H1 (cell line): ENCODE measurements around the gene ZNF280B. TPM values are rescaled to one million over a fixed set of nuclear protein-coding genes. Genes with fewer than 3 reads are reported as not detected.

Experiments used
- CTCF ChIA-PET: fragments of 300-600 bp; sonication (Branson Sonifier 250); formaldehyde crosslinking; loops from one replicate; lab custom pipeline; 2021; ENCODE audit not compliant: partially characterized antibody; lab: Charles Lee
- POLR2A ChIA-PET: fragments of 300-600 bp; sonication (Branson Sonifier 250); formaldehyde crosslinking; loops from one replicate; lab custom pipeline; 2021; ENCODE audit warnings: inconsistent platforms; ENCODE audit not compliant: partially characterized antibody; lab: Charles Lee
- DNase-seq, 2 experiments: peaks; one replicate each; pipeline versions ENCODE4 v3.0.0 to v3.0.0-alpha.2; 2010 to 2022; ENCODE audit warnings: low spot score in 2 of 2, low read depth in 1 of 2, mixed read lengths in 1 of 2
- FAIRE-seq: peaks from 2 replicates; lab custom pipeline; 2011; peaks lifted over from hg19 to GRCh38; lab: Jason Lieb, UNC
- H2AFZ ChIP-seq: 2 replicates; pipeline ENCODE4 v1.8.1; 2012; ENCODE audit warnings: low read length, inconsistent platforms
- H2AK5ac ChIP-seq: 2 replicates; pipeline ENCODE4 v1.6.1; 2013; ENCODE audit warnings: low read depth, low read length
- H2BK120ac ChIP-seq: replicated peaks from 2 replicates; pipeline ENCODE3; 2013; ENCODE audit warnings: low read depth, low read length, inconsistent platforms
- H2BK12ac ChIP-seq: 2 replicates; pipeline ENCODE4 v1.6.1; 2013; ENCODE audit warnings: low read depth, low read length
- H2BK15ac ChIP-seq: 2 replicates; pipeline ENCODE4 v1.6.1; 2013; ENCODE audit warnings: low read length
- H2BK20ac ChIP-seq: 2 replicates; pipeline ENCODE4 v1.6.1; 2013; ENCODE audit warnings: low read length
- H2BK5ac ChIP-seq: 2 replicates; pipeline ENCODE4 v1.6.1; 2013; ENCODE audit warnings: low read depth, low read length
- H3K14ac ChIP-seq: 2 replicates; pipeline ENCODE4 v1.6.1; 2013; ENCODE audit warnings: inconsistent platforms; ENCODE audit not compliant: insufficient read length
- H3K18ac ChIP-seq: 2 replicates; pipeline ENCODE4 v1.6.1; 2013; ENCODE audit warnings: low read length; ENCODE audit errors: extremely low read depth
- H3K23ac ChIP-seq: 2 replicates; pipeline ENCODE4 v1.6.1; 2013; ENCODE audit warnings: inconsistent platforms; ENCODE audit not compliant: insufficient read length
- H3K23me2 ChIP-seq: 2 replicates; pipeline ENCODE4 v1.6.1; 2013; ENCODE audit warnings: low read depth, low read length
- H3K27ac ChIP-seq: 2 replicates; pipeline ENCODE4 v1.6.1; 2011; ENCODE audit warnings: low read depth, low read length, inconsistent platforms
- H3K27me3 ChIP-seq, 4 experiments: replicated peaks in 1 of 4; 1 replicate in 1 of 4; 2 replicates in 3 of 4; pipeline versions ENCODE4 v1.6.1 to v1.8.1; 2011 to 2013; ENCODE audit warnings: low read length in 3 of 4, mild to moderate bottlenecking in 3 of 4, inconsistent platforms in 2 of 4, mixed read lengths in 2 of 4, moderate library complexity in 1 of 4; ENCODE audit not compliant: control insufficient read depth in 3 of 4, insufficient read depth in 3 of 4; ENCODE audit errors: extremely low read depth in 1 of 4
- H3K36me3 ChIP-seq, 4 experiments: 2 replicates each; pipeline versions ENCODE4 v1.6.1 to v1.8.1; 2011 to 2013; ENCODE audit warnings: mild to moderate bottlenecking in 4 of 4, low read length in 3 of 4, moderate library complexity in 2 of 4, control low read depth in 1 of 4, inconsistent platforms in 1 of 4; ENCODE audit not compliant: insufficient read depth in 4 of 4, control insufficient read depth in 2 of 4
- H3K4ac ChIP-seq: replicated peaks from 2 replicates; pipeline ENCODE3; 2013; ENCODE audit warnings: low read length, low read depth, mixed read lengths, inconsistent platforms; ENCODE audit not compliant: insufficient read length
- H3K4me1 ChIP-seq, 4 experiments: replicated peaks in 1 of 4; 1 replicate in 1 of 4; 2 replicates in 3 of 4; pipeline versions ENCODE4 v1.6.1 to v1.8.1; 2011 to 2013; ENCODE audit warnings: low read length in 3 of 4, inconsistent platforms in 2 of 4, mixed read lengths in 1 of 4; ENCODE audit not compliant: insufficient read depth in 4 of 4, control insufficient read depth in 3 of 4
- H3K4me2 ChIP-seq, 2 experiments: 2 replicates each; pipeline versions ENCODE4 v1.6.1 to v1.8.1; 2011 to 2013; ENCODE audit warnings: low read depth in 2 of 2, low read length in 2 of 2, control low read depth in 1 of 2, inconsistent platforms in 1 of 2, mild to moderate bottlenecking in 1 of 2; ENCODE audit not compliant: insufficient read depth in 1 of 2
- H3K4me3 ChIP-seq, 4 experiments: fragments of 200-600, 300-600 bp in 1 of 4; sonication (generic), shearing (Covaris generic), sonication (Bioruptor Twin) in 1 of 4; 2 replicates each; pipeline versions ENCODE4 v1.5.1 to v1.8.1; 2011 to 2016; ENCODE audit warnings: low read length in 4 of 4, low read depth in 3 of 4, control low read depth in 2 of 4, inconsistent platforms in 2 of 4, mild to moderate bottlenecking in 2 of 4, mixed read lengths in 1 of 4, moderate library complexity in 1 of 4; ENCODE audit not compliant: insufficient read depth in 2 of 4; ENCODE audit errors: extremely low read depth in 1 of 4
- H3K56ac ChIP-seq: replicated peaks from 2 replicates; pipeline ENCODE3; 2013; ENCODE audit warnings: low read depth, mild to moderate bottlenecking, mixed read lengths, low read length, inconsistent platforms; ENCODE audit not compliant: insufficient read length
- H3K79me1 ChIP-seq: 2 replicates; pipeline ENCODE4 v1.6.1; 2013; ENCODE audit warnings: low read depth, low read length, control low read depth
- H3K79me2 ChIP-seq, 2 experiments: 2 replicates each; pipeline versions ENCODE4 v1.6.1 to v1.8.1; 2012 to 2013; ENCODE audit warnings: low read length in 2 of 2, mild to moderate bottlenecking in 2 of 2, inconsistent platforms in 1 of 2; ENCODE audit not compliant: insufficient read depth in 2 of 2, control insufficient read depth in 1 of 2
- H3K9ac ChIP-seq, 4 experiments: replicated peaks in 1 of 4; 1 replicate in 1 of 4; 2 replicates in 3 of 4; pipeline versions ENCODE4 v1.6.1 to v1.8.1; 2011 to 2013; ENCODE audit warnings: low read depth in 3 of 4, low read length in 3 of 4, control low read depth in 2 of 4, mild to moderate bottlenecking in 2 of 4, moderate library complexity in 2 of 4, inconsistent platforms in 1 of 4; ENCODE audit errors: extremely low read depth in 1 of 4
- H3K9me3 ChIP-seq, 2 experiments: 2 replicates each; pipeline versions ENCODE4 v1.6.1 to v1.8.1; 2012 to 2013; ENCODE audit warnings: mild to moderate bottlenecking in 2 of 2, moderate library complexity in 2 of 2, control low read depth in 1 of 2, inconsistent platforms in 1 of 2, low read depth in 1 of 2, low read length in 1 of 2, mixed read lengths in 1 of 2; ENCODE audit not compliant: insufficient read depth in 2 of 2
- H4K20me1 ChIP-seq, 2 experiments: replicated peaks in 1 of 2; 2 replicates each; pipeline versions ENCODE3 to v1.8.1; 2011 to 2013; ENCODE audit warnings: inconsistent platforms in 2 of 2, low read length in 2 of 2, mild to moderate bottlenecking in 1 of 2; ENCODE audit not compliant: insufficient read depth in 2 of 2, control insufficient read depth in 1 of 2
- H4K5ac ChIP-seq: 2 replicates; pipeline ENCODE4 v1.6.1; 2013; ENCODE audit warnings: low read length, low read depth, mixed read lengths, inconsistent platforms; ENCODE audit not compliant: insufficient read length
- H4K8ac ChIP-seq: 2 replicates; pipeline ENCODE4 v1.8.0; 2013; ENCODE audit warnings: mild to moderate bottlenecking, moderate library complexity, low read length, inconsistent platforms; ENCODE audit not compliant: insufficient read depth; ENCODE audit errors: extremely low read depth
- H4K91ac ChIP-seq: replicated peaks from 2 replicates; pipeline ENCODE3; 2013; ENCODE audit warnings: low read length, mixed read lengths, inconsistent platforms; ENCODE audit not compliant: insufficient read length
- CREB1 ChIP-seq: IDR thresholded peaks from 2 replicates; pipeline ENCODE4 v1.6.1; 2012; ENCODE audit warnings: inconsistent platforms
- CTBP2 ChIP-seq: IDR thresholded peaks from 2 replicates; pipeline ENCODE4 v1.7.0; 2011; ENCODE audit warnings: borderline replicate concordance, mild to moderate bottlenecking, moderate library complexity, mixed read lengths, low read length; ENCODE audit not compliant: insufficient read depth, insufficient read length
- KDM4A ChIP-seq: IDR thresholded peaks from one replicate; pipeline ENCODE4 v1.7.1; 2012; ENCODE audit warnings: low read depth, mild to moderate bottlenecking, moderate library complexity, low read length, inconsistent platforms; ENCODE audit not compliant: severe bottlenecking
- RAD21 ChIP-seq, 2 experiments: IDR thresholded peaks in 1 of 2; conservative IDR thresholded peaks in 1 of 2; 2 replicates each; pipeline ENCODE4 v1.6.1; 2011; ENCODE audit warnings: low read depth in 2 of 2, low read length in 2 of 2, improper control_type of control experiment in 1 of 2, inconsistent platforms in 1 of 2, mild to moderate bottlenecking in 1 of 2, moderate library complexity in 1 of 2
- WGBS, 2 experiments: shearing (Covaris generic) in 1 of 2; methylation state at CpG; one replicate each; pipeline versions ENCODE4 v1.1.6 to v1.1.7; 2013 to 2015; ENCODE audit warnings: low lambda C conversion rate in 2 of 2, mixed read lengths in 2 of 2, inconsistent platforms in 1 of 2, low coverage in 1 of 2, missing lambda C conversion rate in 1 of 2; ENCODE audit not compliant: insufficient replicate concordance in 2 of 2, insufficient coverage in 1 of 2, insufficient read length in 1 of 2; ENCODE audit errors: extremely low coverage in 1 of 2, missing lambda C conversion rate in 1 of 2; 5-methylcytosine and 5-hydroxymethylcytosine counted together
- polyA plus RNA-seq, 7 experiments: library from polyadenylated mRNA; depleted of rRNA in 3 of 7; stranded (reverse) in 5 of 7; unstranded in 2 of 7; fragments of >200 nt in 5 of 7; fragments of 200-250 nt in 2 of 7; gene quantifications; 1 replicate in 5 of 7; 2 replicates in 1 of 7; 4 replicates in 1 of 7; pipeline versions ENCODE4 v1.2.1 to v1.2.3, GENCODE V29; 2011 to 2013; ENCODE audit warnings: missing spikeins in 2 of 7, mixed read lengths in 2 of 7
- total RNA-seq: library from RNA; stranded (reverse); fragmentation: NEBNext Ultra II Directional; extraction: Animal tissue kit (Norgen Biotek cat#: 25700); gene quantifications from 2 replicates; pipeline ENCODE4 v1.2.1, GENCODE V29; 2021

Gene ZNF280B
- total and polyA plus RNA-seq, 2 of the 8 experiments (the other 6 are each of a cell fraction or from before 2014, with no cell fraction given): 4.8 to 11.7 TPM

- ChIA-PET CTCF (interaction anchor here (1.4 to 12.8 kb wide), 5 partner anchors 27 to 499 kb away, joined by 3 to 206 read pairs (median 10); no protein-coding TSS in a partner anchor), POLR2A (interaction anchor here (0.6 kb wide), 1 partner anchor 117 kb away, joined by 3 read pairs; no protein-coding TSS in a partner anchor)
- H2BK5ac ChIP-seq: no peak overlapping the region
- H2AFZ ChIP-seq: no peak overlapping the region
- H3K4me1 ChIP-seq: peaks cover 0 to 14% (median 3%) of the 10 kb centered on the region in 4 experiments; a peak in 3 of 7 replicates
- H2BK12ac ChIP-seq: no peak overlapping the region
- no peaks in the 10 kb centered on the region for H3K79me1 ChIP-seq
- H2BK120ac ChIP-seq: no peak overlapping the region
- no peak overlapping the region for H3K4me3 ChIP-seq
- no peak overlapping the region for H3K14ac ChIP-seq
- DNase-seq: no peak
- H3K9ac ChIP-seq: no peak overlapping the region
- peaks cover 7 to 54% (median 36%) of the 10 kb centered on the region in 4 experiments for H3K27me3 ChIP-seq
- H4K8ac ChIP-seq: no peak overlapping the region
- H3K79me2 ChIP-seq: no peaks in the 10 kb centered on the region
- no peak overlapping the region for H4K91ac ChIP-seq
- H3K23me2 ChIP-seq: no peaks in the 10 kb centered on the region
- no peak overlapping the region for H2AK5ac ChIP-seq
- no peak overlapping the region for H3K23ac ChIP-seq
- H3K18ac ChIP-seq: no peak overlapping the region
- H3K4ac ChIP-seq: no peak overlapping the region
- H4K20me1 ChIP-seq: no peaks in the 10 kb centered on the region
- 91% methylated on average over 2 of the region's 2 CpGs; no CpG with 5 or more reads in 1 of the 2 experiments for WGBS, 2 experiments
- no peak for FAIRE-seq
- no peak overlapping the region for H2BK15ac ChIP-seq
- H3K27ac ChIP-seq: no peak overlapping the region
- H2BK20ac ChIP-seq: no peak overlapping the region
- no peaks in the 10 kb centered on the region for H3K36me3 ChIP-seq
- no peak overlapping the region for H3K4me2 ChIP-seq
- H3K56ac ChIP-seq: no peak overlapping the region
- no peaks in the 10 kb centered on the region for H3K9me3 ChIP-seq
- no peak overlapping the region for H4K5ac ChIP-seq
- TF ChIP-seq RAD21 (IDR thresholded peaks at IDR 0.05 in 1 of 2, conservative IDR thresholded peaks at IDR 0.05 in 1 of 2; ENCODE audit: low read depth in 2 of 2, low read length in 2 of 2) (no peak), CTBP2 (no peak), KDM4A (no peak), CREB1 (no peak)
These were observed 50.2 kb downstream of the ZNF280B start for GRCh38 chr22:22458387-22458786.
